Neural progenitor cell (in vitro differentiated cells): ENCODE measurements around the gene SON. TPM values are rescaled to one million over a fixed set of nuclear protein-coding genes. Genes with fewer than 3 reads are reported as not detected.

Experiments used
- DNase-seq: peaks from one replicate; pipeline ENCODE4 v3.0.0-alpha.2; 2016; ENCODE audit warnings: low spot score
- H2AFZ ChIP-seq: fragments of 200-600 bp; sonication (generic); replicated peaks from 2 replicates; pipeline ENCODE4 v1.6.1; 2016; ENCODE audit warnings: antibody characterized with exemption
- H3F3A ChIP-seq: fragments of 200-600 bp; sonication (generic); 2 replicates; pipeline ENCODE4 v1.6.1; 2016; ENCODE audit warnings: antibody characterized with exemption, low read depth
- H3K27ac ChIP-seq: fragments of 200-600 bp; sonication (generic); 2 replicates; pipeline ENCODE4 v1.5.1; 2016; ENCODE audit warnings: mild to moderate bottlenecking
- H3K27me3 ChIP-seq: fragments of 200-600 bp; sonication (generic); 2 replicates; pipeline ENCODE4 v1.6.1; 2016; ENCODE audit warnings: mild to moderate bottlenecking, moderate library complexity
- H3K36me3 ChIP-seq: fragments of 200-600 bp; sonication (generic); 2 replicates; pipeline ENCODE4 v1.5.1; 2016
- H3K4me1 ChIP-seq: fragments of 200-600 bp; sonication (generic); 2 replicates; pipeline ENCODE4 v1.6.1; 2016; ENCODE audit warnings: mixed run types
- H3K4me2 ChIP-seq: fragments of 200-600 bp; sonication (generic); 2 replicates; pipeline ENCODE4 v1.6.1; 2016
- H3K4me3 ChIP-seq: fragments of 200-600 bp; sonication (generic); 2 replicates; pipeline ENCODE4 v1.5.1; 2016
- H3K79me2 ChIP-seq: fragments of 200-600 bp; sonication (generic); 2 replicates; pipeline ENCODE4 v1.6.1; 2016; ENCODE audit warnings: low read depth
- H3K9ac ChIP-seq: fragments of 200-600 bp; sonication (generic); 2 replicates; pipeline ENCODE4 v1.6.1; 2016
- H3K9me3 ChIP-seq: fragments of 200-600 bp; sonication (generic); 2 replicates; pipeline ENCODE4 v1.5.1; 2016; ENCODE audit warnings: low read depth
- H4K20me1 ChIP-seq: fragments of 200-600 bp; sonication (generic); 2 replicates; pipeline ENCODE4 v1.6.1; 2016; ENCODE audit warnings: low read depth
- H3K27ac Mint-ChIP-seq: 3 replicates; pipeline ENCODE4 v1.8.0; 2021; ENCODE audit warnings: mixed read lengths
- H3K27me3 Mint-ChIP-seq: 2 replicates; pipeline ENCODE4 v1.8.0; 2022; ENCODE audit warnings: low read depth, mild to moderate bottlenecking, inconsistent platforms, moderate library complexity, mixed read lengths; ENCODE audit not compliant: insufficient read depth
- H3K36me3 Mint-ChIP-seq: 3 replicates; pipeline ENCODE4 v1.8.0; 2021; ENCODE audit warnings: mixed read lengths
- H3K4me1 Mint-ChIP-seq: 3 replicates; pipeline ENCODE4 v1.8.0; 2021; ENCODE audit warnings: mixed read lengths
- H3K4me3 Mint-ChIP-seq: 3 replicates; pipeline ENCODE4 v1.8.0; 2021; ENCODE audit warnings: mild to moderate bottlenecking, moderate library complexity, mixed read lengths
- H3K9me3 Mint-ChIP-seq: 3 replicates; pipeline ENCODE4 v1.8.0; 2020; ENCODE audit warnings: mixed read lengths
- CTCF ChIP-seq: fragments of 200-600 bp; sonication (generic); IDR thresholded peaks from 2 replicates; pipeline ENCODE4 v1.5.1; 2017; ENCODE audit warnings: antibody characterized with exemption, mild to moderate bottlenecking
- EZH2 ChIP-seq: fragments of 200-600 bp; sonication (generic); IDR thresholded peaks from 2 replicates; pipeline ENCODE4 v1.6.1; 2017; ENCODE audit warnings: antibody characterized with exemption, mild to moderate bottlenecking, moderate library complexity
- EZH2phosphoT487 ChIP-seq: fragments of 200-600 bp; sonication (generic); IDR thresholded peaks from 2 replicates; pipeline ENCODE4 v1.6.1; 2017; ENCODE audit warnings: antibody characterized with exemption
- total RNA-seq: library from RNA; depleted of rRNA; stranded (reverse); fragments of >200 nt; gene quantifications from 2 replicates; pipeline ENCODE4 v1.2.3, GENCODE V29; 2015; ENCODE audit warnings: low replicate concordance

Gene SON
- total RNA-seq, 1 donor from 2014 or later, result 200 TPM

- peaks cover 25% of the 10 kb centered on the region for H3K36me3 ChIP-seq
- H3K79me2 ChIP-seq, result peaks cover 4% of the 10 kb centered on the region
- peaks cover 12% of the 10 kb centered on the region for H4K20me1 ChIP-seq
- no peak overlapping the region for H3K4me3 Mint-ChIP-seq
- DNase-seq, result no peak
- H3K27ac Mint-ChIP-seq, result no peak overlapping the region
- no peaks in the 10 kb centered on the region for H3K9me3 Mint-ChIP-seq
- no peak overlapping the region for H3K9ac ChIP-seq
- H3K4me3 ChIP-seq, result no peak overlapping the region
- peaks cover 23% of the 10 kb centered on the region for H3K36me3 Mint-ChIP-seq
- H3K4me1 Mint-ChIP-seq, result no peaks in the 10 kb centered on the region
- no peaks in the 10 kb centered on the region for H3K4me1 ChIP-seq
- no peak overlapping the region for H3K4me2 ChIP-seq
- H2AFZ ChIP-seq, result no peak overlapping the region
- peak overlapping the region; percentile 5 for H3K27ac ChIP-seq
- TF ChIP-seq EZH2 (no peak), CTCF (no peak), EZH2phosphoT487 (no peak)
- H3K27me3 Mint-ChIP-seq, result no peaks in the 10 kb centered on the region
- peaks cover 66% of the 10 kb centered on the region for H3F3A ChIP-seq
- no peaks in the 10 kb centered on the region for H3K9me3 ChIP-seq
- H3K27me3 ChIP-seq, result no peaks in the 10 kb centered on the region
Measured at GRCh38 chr21:33578214-33578613, 35.4 kb downstream of the SON start.

- Histone ChIP-seq H3K27me3 (no peaks in the 10 kb centered on the region), H3K4me3 (no peak overlapping the region), H3K4me2 (no peak overlapping the region), H3K4me1 (no peaks in the 10 kb centered on the region), H3K9ac (no peak overlapping the region), H3K79me2 (peaks cover 4% of the 10 kb centered on the region), H4K20me1 (peaks cover 12% of the 10 kb centered on the region), H3K9me3 (no peaks in the 10 kb centered on the region), H3F3A (peaks cover 57% of the 10 kb centered on the region), H3K36me3 (peaks cover 21% of the 10 kb centered on the region), H2AFZ (no peak overlapping the region), H3K27ac (peak overlapping the region; percentile 69)
- no peaks in the 10 kb centered on the region for H3K27me3 Mint-ChIP-seq
- H3K9me3 Mint-ChIP-seq, result no peaks in the 10 kb centered on the region
- H3K27ac Mint-ChIP-seq, result no peak overlapping the region
- no peak for DNase-seq
- no peaks in the 10 kb centered on the region for H3K4me1 Mint-ChIP-seq
- H3K36me3 Mint-ChIP-seq, result peaks cover 19% of the 10 kb centered on the region
- no peak overlapping the region for H3K4me3 Mint-ChIP-seq
- no peak for TF ChIP-seq EZH2phosphoT487
- no peak for TF ChIP-seq EZH2
- no peak for TF ChIP-seq CTCF
Measured at GRCh38 chr21:33578959-33579542, 36.2 kb downstream of the SON start.

GRCh38 chr21:33584455-33584854 is 41.6 kb downstream of the SON start:
- Histone ChIP-seq H3K9ac (no peak overlapping the region), H3K9me3 (no peaks in the 10 kb centered on the region), H3K27me3 (no peaks in the 10 kb centered on the region), H2AFZ (no peak overlapping the region), H3K36me3 (peaks cover 23% of the 10 kb centered on the region), H3F3A (peaks cover 23% of the 10 kb centered on the region), H3K4me1 (peaks cover 10% of the 10 kb centered on the region), H3K4me2 (no peak overlapping the region), H3K79me2 (peaks cover 31% of the 10 kb centered on the region), H3K4me3 (no peak overlapping the region), H3K27ac (no peak overlapping the region), H4K20me1 (peaks cover 6% of the 10 kb centered on the region)
- H3K4me1 Mint-ChIP-seq, result peaks cover 17% of the 10 kb centered on the region
- TF ChIP-seq EZH2 (no peak), CTCF (no peak), EZH2phosphoT487 (no peak)
- no peaks in the 10 kb centered on the region for H3K27me3 Mint-ChIP-seq
- H3K27ac Mint-ChIP-seq, result no peak overlapping the region
- no peak for DNase-seq
- H3K4me3 Mint-ChIP-seq, result no peak overlapping the region
- peaks cover 15% of the 10 kb centered on the region for H3K36me3 Mint-ChIP-seq
- H3K9me3 Mint-ChIP-seq, result no peaks in the 10 kb centered on the region
